ENCODE data around the gene ALX3.
A peak's percentile ranks its signal among the peaks of the same experiment; 100 is the strongest.

ALX3 gene

GRCh38 chr1:110059133-110059863 is 11.2 kb downstream of the ALX3 start:
- no peak overlapping the region for H3K4me3 ChIP-seq (ENCODE audit: low read length)
- no peak for TF ChIP-seq CTCF (conservative IDR thresholded peaks at IDR 0.05; ENCODE audit: low read length)
- no peak for DNase-seq (ENCODE audit: low read depth)

GRCh38 chr1:110058591-110058990 is 11.9 kb downstream of the ALX3 start:
- no peak for TF ChIP-seq CTCF (conservative IDR thresholded peaks at IDR 0.05; ENCODE audit: low read length)
- DNase-seq (ENCODE audit: low read depth): no peak
- H3K4me3 ChIP-seq (ENCODE audit: low read length): no peak overlapping the region

- no peak for TF ChIP-seq CTCF (conservative IDR thresholded peaks at IDR 0.05; ENCODE audit: low read length)
- no peak for DNase-seq (ENCODE audit: low read depth)
- H3K4me3 ChIP-seq (ENCODE audit: low read length): no peak overlapping the region
Measured at GRCh38 chr1:110057963-110058518, 12.4 kb downstream of the ALX3 start.

- DNase-seq (ENCODE audit: low read depth): peak; percentile 85
- H3K4me3 ChIP-seq (ENCODE audit: low read length): no peak overlapping the region
- no peak for TF ChIP-seq CTCF (conservative IDR thresholded peaks at IDR 0.05; ENCODE audit: low read length)
Measured at GRCh38 chr1:110056776-110057175, 13.7 kb downstream of the ALX3 start.

GRCh38 chr1:110056285-110056683 is 14.2 kb downstream of the ALX3 start:
- no peak overlapping the region for H3K4me3 ChIP-seq (ENCODE audit: low read length)
- peak; percentile 44 for DNase-seq (ENCODE audit: low read depth)
- no peak for TF ChIP-seq CTCF (conservative IDR thresholded peaks at IDR 0.05; ENCODE audit: low read length)

- TF ChIP-seq CTCF (conservative IDR thresholded peaks at IDR 0.05; ENCODE audit: low read length): no peak
- peak; percentile 59 for DNase-seq (ENCODE audit: low read depth)
- no peak overlapping the region for H3K4me3 ChIP-seq (ENCODE audit: low read length)
Measured at GRCh38 chr1:110055493-110056284, 14.8 kb downstream of the ALX3 start.

Data from AG10803 (cell line).